HepG2 (cell line): Measurements from ENCODE around the gene VEZT.

ENCODE experiments used
- DMTF1 ChIP-seq: sonication (generic); formaldehyde crosslinking; IDR thresholded peaks from 2 replicates; pipeline ENCODE4 v1.4.0; 2020; ENCODE audit warnings: mild to moderate bottlenecking, missing genetic modification reagents
- EP300 ChIP-seq, 3 experiments: sonication (generic) in 1 of 3; formaldehyde crosslinking in 1 of 3; IDR thresholded peaks; 2 replicates each; pipeline versions ENCODE4 v1.5.1 to v1.6.1; 2011 to 2020; ENCODE audit warnings: low read depth in 2 of 3, low read length in 2 of 3, borderline replicate concordance in 1 of 3, improper control_type of control experiment in 1 of 3, mild to moderate bottlenecking in 1 of 3, missing genetic modification reagents in 1 of 3, moderate library complexity in 1 of 3
- EZH2 ChIP-seq: conservative IDR thresholded peaks from 2 replicates; pipeline ENCODE4 v1.6.1; 2012; ENCODE audit warnings: mild to moderate bottlenecking, low read depth, low read length, moderate library complexity
- HDAC6 ChIP-seq: fragments of 200-600 bp; sonication (generic); IDR thresholded peaks from 2 replicates; pipeline ENCODE4 v1.7.0; 2017; ENCODE audit warnings: mild to moderate bottlenecking, antibody characterized with exemption, low read length, low read depth
- POLR2A ChIP-seq, 2 experiments: IDR thresholded peaks; 2 replicates each; pipeline ENCODE4 v1.6.1; 2011; ENCODE audit warnings: low read depth in 2 of 2, low read length in 2 of 2, mild to moderate bottlenecking in 1 of 2, moderate library complexity in 1 of 2; ENCODE audit not compliant: insufficient read depth in 1 of 2
- RAD21 ChIP-seq: fragments of 450-650 bp; formaldehyde crosslinking; IDR thresholded peaks from 2 replicates; pipeline ENCODE4 v1.5.0; 2020; ENCODE audit warnings: mild to moderate bottlenecking
- RBAK ChIP-seq: sonication (generic); formaldehyde crosslinking; IDR thresholded peaks from 2 replicates; pipeline ENCODE4 v1.5.1; 2020; ENCODE audit warnings: mild to moderate bottlenecking, missing genetic modification reagents
- TAF15 ChIP-seq: fragments of 200-400 bp; formaldehyde crosslinking; IDR thresholded peaks from one replicate; pipeline ENCODE4 v1.6.1; 2018; ENCODE audit warnings: mild to moderate bottlenecking, low read depth, low read length; ENCODE audit not compliant: poor library complexity, severe bottlenecking
- TP53 ChIP-seq: sonication (generic); formaldehyde crosslinking; conservative IDR thresholded peaks from 2 replicates; pipeline ENCODE4 v1.4.0; 2020; ENCODE audit warnings: missing genetic modification reagents
- ZNF354B ChIP-seq: sonication (generic); formaldehyde crosslinking; IDR thresholded peaks from 2 replicates; pipeline ENCODE4 v1.8.0; 2022; ENCODE audit warnings: mild to moderate bottlenecking, missing genetic modification reagents
- ZNF468 ChIP-seq: sonication (generic); formaldehyde crosslinking; IDR thresholded peaks from 2 replicates; pipeline ENCODE4 v1.8.0; 2022; ENCODE audit warnings: mild to moderate bottlenecking, moderate library complexity, missing genetic modification reagents
- ZNF703 ChIP-seq: sonication (generic); formaldehyde crosslinking; IDR thresholded peaks from 2 replicates; pipeline ENCODE4 v1.5.1; 2020; ENCODE audit warnings: missing genetic modification reagents, mild to moderate bottlenecking, moderate library complexity, borderline replicate concordance
- ZNF761 ChIP-seq: sonication (generic); formaldehyde crosslinking; conservative IDR thresholded peaks from 2 replicates; pipeline ENCODE4 v1.4.0; 2020; ENCODE audit warnings: mild to moderate bottlenecking, missing genetic modification reagents

GRCh38 chr12:95228617-95229016, 11.0 kb downstream of the VEZT start:
- TF ChIP-seq TP53 (CRISPR knock-in tag) (no peak), EZH2 (no peak), ZNF761 (no peak), ZNF354B (CRISPR knock-in tag) (no peak), DMTF1 (CRISPR knock-in tag) (no peak), RBAK (CRISPR knock-in tag) (no peak), ZNF703 (CRISPR knock-in tag) (no peak), RAD21 (CRISPR knock-in tag) (no peak), POLR2A (IDR thresholded peaks at IDR 0.05; ENCODE audit: insufficient read depth in 1 of 2, low read depth in 2 of 2, low read length in 2 of 2) (no peak), EP300 (IDR thresholded peaks at IDR 0.05; ENCODE audit: low read depth in 2 of 2, low read length in 2 of 2) (no peak), EP300 (CRISPR knock-in tag; IDR thresholded peaks at IDR 0.05; ENCODE audit: borderline replicate concordance) (no peak), HDAC6 (no peak), TAF15 (no peak), ZNF468 (no peak)
